GM19193 (cell line): ENCODE data around the gene ULK3.
A peak's percentile ranks its signal among the peaks of the same experiment; 100 is the strongest.

ENCODE experiments used
- POLR2A ChIP-seq: IDR thresholded peaks from 4 replicates; pipeline ENCODE4 v1.6.1; 2011; ENCODE audit not compliant: insufficient read depth, insufficient read length; ENCODE audit errors: extremely low read depth

ULK3 gene

DNA sequence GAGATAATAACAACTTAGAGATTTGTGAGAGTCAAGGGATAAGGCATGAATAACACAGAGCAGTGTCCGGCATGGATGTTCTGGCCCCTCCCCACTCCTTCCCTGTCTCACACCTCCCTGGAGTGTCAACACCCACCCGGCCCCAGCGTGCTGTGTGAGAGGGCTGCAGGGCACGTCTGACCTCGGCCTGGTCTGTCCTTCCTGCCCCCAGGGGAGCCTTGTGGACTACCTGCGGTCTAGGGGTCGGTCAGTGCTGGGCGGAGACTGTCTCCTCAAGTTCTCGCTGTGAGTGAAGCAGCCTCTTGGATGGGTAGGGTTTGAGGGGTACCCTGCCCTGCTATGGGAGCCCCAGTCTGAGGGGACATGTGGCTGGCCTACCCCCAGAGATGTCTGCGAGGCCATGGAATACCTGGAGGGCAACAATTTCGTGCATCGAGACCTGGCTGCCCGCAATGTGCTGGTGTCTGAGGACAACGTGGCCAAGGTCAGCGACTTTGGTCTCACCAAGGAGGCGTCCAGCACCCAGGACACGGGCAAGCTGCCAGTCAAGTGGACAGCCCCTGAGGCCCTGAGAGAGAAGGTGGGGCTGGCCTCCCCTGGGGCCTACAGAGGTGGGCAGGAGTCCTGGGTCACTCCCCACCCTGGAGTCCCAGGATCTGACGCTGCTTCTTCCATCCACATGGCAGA lies 41.5 kb downstream of the ULK3 start:
- no peak for TF ChIP-seq POLR2A

DNA sequence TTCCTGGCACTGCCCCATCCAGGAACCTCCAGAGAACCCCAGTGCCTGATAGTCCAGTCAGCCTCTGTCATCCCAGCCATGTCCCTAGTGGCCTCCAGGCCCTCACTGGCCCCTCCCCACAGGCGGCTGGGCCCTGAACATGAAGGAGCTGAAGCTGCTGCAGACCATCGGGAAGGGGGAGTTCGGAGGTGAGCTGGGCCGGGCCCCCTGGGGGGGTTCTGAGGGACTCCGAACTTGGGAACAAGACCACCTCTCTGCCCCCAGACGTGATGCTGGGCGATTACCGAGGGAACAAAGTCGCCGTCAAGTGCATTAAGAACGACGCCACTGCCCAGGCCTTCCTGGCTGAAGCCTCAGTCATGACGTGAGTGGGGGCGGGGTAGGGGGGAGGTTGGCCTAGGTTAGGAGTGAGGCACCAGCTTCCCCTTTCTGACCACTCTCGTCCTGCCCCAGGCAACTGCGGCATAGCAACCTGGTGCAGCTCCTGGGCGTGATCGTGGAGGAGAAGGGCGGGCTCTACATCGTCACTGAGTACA lies 42.3 kb downstream of the ULK3 start:
- peak; percentile 5 for TF ChIP-seq POLR2A

DNA sequence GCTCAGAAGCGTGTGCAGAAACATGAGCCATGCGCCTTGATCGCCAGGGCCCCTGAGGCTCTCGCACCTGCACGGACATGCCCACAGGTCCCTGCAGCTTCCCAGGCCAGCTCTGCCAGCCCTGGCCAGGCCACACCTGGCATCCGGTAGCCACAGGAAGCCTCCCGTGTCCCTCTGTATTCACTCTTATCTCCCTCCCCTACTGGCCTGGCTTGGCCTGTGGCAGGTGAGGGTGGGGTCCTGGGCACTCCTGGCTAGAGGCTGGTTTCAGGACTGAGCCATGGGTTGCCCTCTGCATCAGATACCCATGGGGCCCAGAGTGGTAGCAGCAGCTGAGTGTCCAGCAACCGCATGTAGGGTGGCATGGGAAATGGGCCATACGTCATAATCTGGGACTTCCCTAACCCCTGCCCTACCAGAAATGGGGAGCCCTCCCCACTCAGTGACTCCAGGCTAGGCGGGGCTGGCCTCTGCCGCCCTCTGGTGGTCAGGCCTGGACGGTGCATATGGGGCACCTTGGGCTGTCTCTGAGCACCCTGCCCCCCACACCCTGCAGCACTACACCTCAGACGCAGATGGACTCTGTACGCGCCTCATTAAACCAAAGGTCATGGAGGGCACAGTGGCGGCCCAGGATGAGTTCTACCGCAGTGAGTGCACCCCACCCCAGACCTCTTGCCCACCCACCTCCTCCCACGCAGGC lies 42.9 kb downstream of the ULK3 start:
- TF ChIP-seq POLR2A: no peak

DNA sequence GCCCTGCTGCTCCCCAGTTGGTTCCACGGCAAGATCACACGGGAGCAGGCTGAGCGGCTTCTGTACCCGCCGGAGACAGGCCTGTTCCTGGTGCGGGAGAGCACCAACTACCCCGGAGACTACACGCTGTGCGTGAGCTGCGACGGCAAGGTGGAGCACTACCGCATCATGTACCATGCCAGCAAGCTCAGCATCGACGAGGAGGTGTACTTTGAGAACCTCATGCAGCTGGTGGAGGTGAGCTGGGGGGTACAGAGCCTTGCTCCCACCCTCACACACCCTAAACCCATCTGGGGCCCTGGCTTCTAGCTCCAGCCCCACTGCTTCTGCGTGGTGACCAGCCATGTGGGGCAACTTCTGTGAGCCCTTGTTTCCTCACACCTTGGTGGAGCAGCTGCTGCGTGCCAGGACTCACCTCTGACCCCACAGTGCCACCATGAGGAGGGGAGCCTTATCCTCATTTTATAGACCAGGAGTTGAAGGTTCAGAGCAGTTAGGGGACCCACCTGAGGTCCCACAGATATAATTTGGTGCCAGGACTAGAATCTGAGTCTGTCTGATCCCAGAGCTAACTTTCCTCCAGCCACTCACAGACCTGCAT lies 43.6 kb downstream of the ULK3 start:
- no peak for TF ChIP-seq POLR2A

DNA sequence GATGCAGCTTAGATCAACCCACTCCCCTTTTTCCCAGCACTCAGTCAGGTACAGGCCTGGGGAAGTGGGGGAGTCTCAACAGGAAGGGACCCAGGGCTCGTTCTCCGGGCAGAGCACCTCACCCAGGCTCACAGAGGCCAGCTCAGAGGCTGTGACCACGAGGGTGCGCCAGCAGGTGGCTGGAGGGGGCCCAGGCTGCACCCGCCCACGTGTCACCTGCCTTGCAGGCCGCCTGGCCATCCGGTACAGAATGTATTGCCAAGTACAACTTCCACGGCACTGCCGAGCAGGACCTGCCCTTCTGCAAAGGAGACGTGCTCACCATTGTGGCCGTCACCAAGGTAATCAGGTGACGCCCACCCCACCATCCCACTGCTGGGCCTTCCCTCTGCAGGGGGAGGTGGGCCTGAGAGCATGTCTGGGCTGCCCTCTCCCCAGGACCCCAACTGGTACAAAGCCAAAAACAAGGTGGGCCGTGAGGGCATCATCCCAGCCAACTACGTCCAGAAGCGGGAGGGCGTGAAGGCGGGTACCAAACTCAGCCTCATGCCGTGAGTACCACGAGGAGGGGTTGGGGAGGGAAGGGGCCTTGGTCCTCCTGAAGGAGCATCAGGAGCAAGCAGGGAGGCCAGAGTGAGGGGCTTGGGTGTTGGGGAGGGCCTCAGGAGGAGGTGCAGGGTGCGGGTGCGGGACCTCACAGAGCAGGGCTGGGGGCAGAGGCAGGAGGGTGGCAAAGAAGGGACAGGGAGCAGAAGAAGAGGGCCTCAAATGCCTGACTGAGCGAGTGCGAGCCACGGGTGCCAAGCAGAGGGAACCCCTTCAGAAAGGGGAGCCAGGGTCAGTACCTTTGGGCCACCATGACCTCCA lies 44.3 kb downstream of the ULK3 start:
- no peak for TF ChIP-seq POLR2A

DNA sequence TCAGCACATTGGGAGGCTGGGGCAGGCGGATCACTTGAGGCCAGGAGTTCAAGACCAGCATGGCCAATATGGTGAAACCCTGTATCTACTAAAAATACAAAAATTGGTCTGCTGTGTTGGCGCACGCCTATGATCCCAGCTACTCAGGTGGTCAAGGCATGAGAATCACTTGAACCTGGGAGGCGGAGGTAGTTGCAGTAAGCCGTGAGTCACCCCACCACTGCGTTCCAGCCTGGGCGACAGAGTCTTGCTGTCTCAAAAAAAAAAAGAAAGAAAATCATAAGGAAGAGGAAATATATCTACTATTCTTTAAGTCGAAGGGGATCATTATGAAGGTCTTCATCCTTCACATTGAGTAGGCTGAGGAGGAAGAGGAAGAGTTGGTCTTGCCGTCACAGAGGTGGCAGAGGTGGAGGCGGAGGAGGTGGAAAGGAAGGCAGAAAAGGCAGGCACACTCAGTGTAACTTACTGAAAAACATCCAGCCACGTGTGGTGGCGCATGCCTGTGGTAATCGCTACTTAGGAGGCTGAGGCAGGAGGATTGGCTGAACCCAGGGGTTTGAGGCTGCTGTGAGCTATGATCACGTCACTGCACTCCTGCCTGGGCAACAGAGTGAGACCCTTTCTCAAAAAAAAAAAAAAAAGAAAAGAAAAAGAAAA lies 46.9 kb downstream of the ULK3 start:
- TF ChIP-seq POLR2A: no peak

DNA sequence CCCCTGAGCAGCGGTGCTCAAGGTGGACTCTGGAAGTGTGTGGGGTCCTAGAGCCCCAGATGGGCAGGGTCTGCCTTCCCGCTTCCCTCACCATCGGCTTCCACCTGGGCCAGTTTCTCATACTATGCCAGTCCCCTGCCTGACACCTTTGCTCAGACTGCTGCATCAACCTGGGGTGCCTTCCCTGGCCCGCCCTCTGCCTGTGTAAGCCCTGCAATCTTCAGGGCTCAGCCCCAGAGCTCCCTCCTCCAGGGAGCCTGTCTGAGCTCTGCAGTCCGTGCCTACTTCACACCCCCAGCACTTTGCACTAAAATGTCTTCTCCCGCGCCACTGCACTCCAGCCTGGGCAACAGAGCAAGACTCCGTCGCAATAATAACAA lies 48.0 kb downstream of the ULK3 start:
- TF ChIP-seq POLR2A: no peak

DNA sequence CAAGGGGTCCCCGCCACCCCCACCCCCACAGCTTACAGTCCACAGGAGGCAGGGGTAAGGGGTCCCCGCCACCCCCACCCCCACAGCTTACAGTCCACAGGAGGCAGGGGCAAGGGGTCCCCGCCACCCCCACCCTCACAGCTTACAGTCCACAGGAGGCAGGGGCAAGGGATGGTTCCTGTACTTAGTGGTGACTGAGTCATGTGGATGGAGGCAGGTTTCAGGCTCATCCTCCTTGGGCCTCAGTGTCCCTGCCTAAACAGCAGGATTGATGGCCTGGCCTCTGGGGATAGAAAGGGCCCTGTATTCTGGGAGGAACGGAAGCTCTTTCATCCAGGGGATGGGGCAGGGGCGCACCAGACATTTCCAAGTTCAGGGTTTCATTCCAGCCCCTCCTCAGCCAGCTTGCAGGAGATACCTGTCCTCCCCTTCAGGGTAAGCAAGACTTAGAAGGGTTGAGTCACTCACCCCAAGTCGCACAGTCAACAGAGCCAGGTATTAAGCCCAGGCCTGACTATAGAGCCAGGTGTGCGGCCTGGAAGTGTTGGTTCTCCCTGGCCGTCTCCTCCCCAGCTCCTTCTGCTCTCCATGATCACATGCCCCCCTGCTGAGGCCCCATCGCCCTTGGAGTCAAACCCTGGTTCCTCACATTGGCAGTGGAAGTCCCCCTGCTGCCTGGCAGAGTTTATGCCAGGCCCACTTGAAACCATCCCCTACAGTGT lies 48.5 kb downstream of the ULK3 start:
- no peak for TF ChIP-seq POLR2A

DNA sequence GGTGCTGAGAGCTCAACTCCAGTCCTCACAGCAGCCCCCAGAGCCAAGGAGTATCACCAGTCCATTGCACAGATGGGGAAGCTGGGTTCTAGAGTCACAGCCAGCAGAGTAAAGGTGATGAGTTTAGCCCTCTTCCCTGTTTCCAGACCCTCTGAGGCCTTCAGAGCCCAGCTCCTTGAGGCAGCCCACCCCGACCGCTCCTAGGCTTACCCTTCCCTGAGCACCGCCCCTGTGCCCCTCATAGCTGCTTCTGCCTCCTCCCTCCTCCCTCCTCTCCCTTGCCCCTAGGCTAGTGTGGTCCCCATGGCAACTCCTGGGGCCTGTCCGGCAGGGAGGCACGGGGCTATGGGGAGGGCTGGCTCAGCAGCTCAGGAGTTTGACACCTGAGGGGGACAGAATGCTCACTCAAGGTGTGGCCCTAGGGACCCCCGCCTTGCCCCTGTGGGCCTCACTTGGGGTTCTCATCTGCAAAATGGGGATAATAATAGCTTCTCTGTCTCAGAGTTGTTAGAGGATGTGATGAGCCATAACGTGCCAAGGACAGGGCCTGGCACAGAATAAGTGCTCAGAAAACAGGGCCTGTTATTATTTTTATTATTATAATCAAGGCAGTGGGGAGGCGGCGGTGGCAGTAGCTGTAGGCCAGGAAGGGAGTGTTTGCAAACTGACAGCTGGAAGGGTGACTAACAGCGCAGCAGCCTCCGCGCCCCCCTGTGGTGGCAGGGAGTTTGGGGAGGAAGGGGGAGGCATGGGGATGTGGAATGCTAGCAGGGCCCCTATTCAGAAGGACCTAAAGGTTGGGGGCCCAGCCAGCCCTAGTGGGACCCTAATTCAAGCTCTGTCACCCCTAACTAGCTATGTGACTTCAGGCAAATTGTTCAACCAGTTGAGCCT lies 49.6 kb downstream of the ULK3 start:
- TF ChIP-seq POLR2A: no peak

DNA sequence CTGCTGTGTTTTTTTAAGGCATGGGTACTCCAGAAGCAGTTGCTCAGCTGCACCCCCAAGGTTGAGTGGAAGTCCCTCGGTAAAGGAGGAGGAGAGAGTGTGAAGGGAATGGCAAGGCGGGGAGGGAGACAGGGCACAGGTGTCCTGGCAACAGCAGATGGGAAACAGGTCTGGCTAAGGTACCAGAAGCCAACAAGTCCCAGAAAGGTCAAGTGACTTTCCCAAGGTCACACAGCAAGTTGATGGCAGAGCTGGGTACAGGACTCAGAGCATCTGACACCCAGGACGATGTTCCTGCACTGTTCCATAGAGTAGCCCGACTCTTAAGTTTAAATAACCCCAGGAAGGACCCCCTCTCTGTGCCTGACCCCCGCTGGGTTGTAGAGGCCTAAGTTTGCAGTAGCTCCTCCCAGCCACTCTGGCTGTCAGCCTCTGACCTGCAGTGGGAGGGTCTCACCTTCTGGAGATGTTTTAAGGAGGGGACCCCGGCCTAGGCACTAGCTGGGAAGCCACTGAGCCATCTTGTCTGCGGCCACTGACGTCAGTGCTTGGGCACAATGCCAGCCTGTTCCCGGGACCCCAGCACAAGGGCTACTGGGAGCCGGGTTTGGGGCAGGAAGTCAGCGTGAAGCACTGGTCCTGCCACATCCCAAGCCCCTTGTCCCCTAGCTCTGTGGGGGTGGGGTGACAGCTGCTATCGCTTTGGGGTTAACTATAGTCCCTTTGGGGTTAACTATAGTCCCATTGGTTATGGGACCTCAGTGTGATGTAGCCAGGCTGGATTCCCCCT lies 50.5 kb downstream of the ULK3 start:
- TF ChIP-seq POLR2A: no peak

DNA sequence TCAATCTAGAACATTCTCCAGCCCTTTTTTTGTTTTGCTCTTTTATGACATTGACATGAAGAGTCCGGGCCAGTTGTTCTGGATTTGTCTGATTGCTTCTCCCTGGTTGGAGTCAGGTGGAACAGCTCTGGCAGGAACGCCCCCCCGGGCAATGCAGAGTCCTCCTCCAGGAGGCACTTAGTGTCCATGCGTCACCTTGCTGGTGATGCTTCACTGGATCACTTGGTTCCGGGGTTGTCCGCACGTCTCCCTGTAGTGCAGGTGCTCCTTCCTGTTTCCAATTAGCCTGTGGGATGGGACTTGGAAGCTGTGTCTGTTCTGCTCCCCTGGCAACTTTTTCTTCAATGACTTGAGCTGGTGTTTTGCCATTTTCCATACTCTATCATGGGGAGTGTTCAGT lies 51.3 kb downstream of the ULK3 start:
- no peak for TF ChIP-seq POLR2A

DNA sequence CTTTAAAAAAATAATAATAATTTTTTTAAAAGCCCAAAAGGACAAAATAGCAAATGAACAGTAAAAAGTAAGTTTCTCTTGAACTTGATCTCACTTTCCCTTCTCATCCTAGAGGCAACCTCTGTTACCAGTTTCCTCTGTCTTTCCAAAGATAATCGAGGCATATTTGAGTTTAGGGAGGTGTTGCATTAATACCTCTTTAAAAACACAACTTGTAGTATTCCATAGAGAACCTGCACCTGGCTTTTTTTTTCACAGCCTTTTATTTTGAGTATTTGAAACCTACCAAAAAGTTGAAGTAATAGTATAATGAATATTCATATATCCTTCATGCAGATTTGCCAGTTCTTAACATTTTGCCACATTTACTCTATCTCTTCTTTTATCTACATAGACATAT lies 51.9 kb downstream of the ULK3 start:
- TF ChIP-seq POLR2A: no peak

DNA sequence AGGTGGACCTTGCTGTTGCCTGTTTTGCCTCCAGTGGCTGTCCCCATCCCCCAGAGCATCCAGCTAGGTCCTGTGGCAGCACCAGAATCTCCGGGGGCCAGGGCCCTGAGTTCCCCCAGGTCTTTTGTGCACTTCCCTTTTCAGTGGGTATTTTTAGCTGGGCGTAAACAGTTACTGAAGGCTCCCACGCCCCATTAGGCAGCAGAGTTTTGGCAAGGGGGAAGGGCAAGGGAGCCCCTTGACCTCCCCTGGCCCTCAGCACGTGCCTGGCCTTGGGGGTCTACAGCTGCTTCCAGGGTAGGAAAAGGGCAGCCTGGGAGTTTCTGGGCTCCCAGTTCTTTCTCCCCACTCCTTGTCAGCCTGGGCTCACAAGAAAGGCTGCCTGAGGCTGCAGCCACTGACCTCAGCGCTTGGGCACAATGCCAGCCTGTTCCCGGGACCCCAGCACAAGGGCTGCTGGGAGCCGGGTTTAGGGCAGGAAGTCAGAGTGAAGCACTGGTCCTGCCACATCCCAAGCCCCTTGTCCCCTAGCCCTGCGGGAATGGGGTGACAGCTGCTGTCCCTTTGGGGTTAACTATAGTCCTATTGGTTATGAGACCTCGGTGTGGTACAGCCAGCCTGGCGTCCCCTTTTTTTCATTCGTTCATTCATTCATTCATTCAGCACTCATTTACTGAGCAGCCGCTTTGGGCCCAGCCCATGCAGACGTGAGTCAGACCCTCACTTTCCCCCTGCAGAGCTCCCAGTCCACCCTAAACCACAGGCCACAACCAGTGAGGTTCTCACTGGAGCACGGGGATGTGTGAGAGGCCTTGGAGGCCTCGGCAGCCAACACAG lies 52.7 kb downstream of the ULK3 start:
- peak; percentile 19 for TF ChIP-seq POLR2A
